ENCODE data around the gene AQP5. TPM values are rescaled to one million over a fixed set of nuclear protein-coding genes. Genes with fewer than 3 reads are reported as not detected.
A peak's percentile ranks its signal among the peaks of the same experiment; 100 is the strongest.

Gene AQP5
- total RNA-seq, 6 experiments from 2014 or later: not detected

- no peak for TF ChIP-seq POLR2A (IDR thresholded peaks at IDR 0.05)
- no peak for TF ChIP-seq CTCF (IDR thresholded peaks at IDR 0.05)
- H3K9me3 ChIP-seq: no peaks in the 10 kb centered on the region
- H3K27ac ChIP-seq: no peak overlapping the region
- H3K27me3 ChIP-seq: no peaks in the 10 kb centered on the region
- H3K4me1 ChIP-seq: no peaks in the 10 kb centered on the region
- 58% methylated on average over 10 of the region's 12 CpGs for WGBS (ENCODE audit: insufficient coverage, low coverage, low lambda C conversion rate, missing lambda C conversion rate)
- no peaks in the 10 kb centered on the region for H3K36me3 ChIP-seq
- DNase-seq: no peak
- peak; percentile 11 to 24 (median 16) for ATAC-seq
- intact Hi-C loops (cut with DNase I): no loop called here
- no peak overlapping the region for H3K4me3 ChIP-seq
These were observed 39.2 kb upstream of the AQP5 start for GRCh38 chr12:49922349-49923034.

- H3K27ac ChIP-seq: no peak overlapping the region
- 58% methylated on average over 3 of the region's 7 CpGs for WGBS (ENCODE audit: insufficient coverage, low coverage, low lambda C conversion rate, missing lambda C conversion rate)
- no peak overlapping the region for H3K4me3 ChIP-seq
- ATAC-seq (peak; percentile 11 to 44 (median 22)), DNase-seq (no peak)
- H3K4me1 ChIP-seq: no peaks in the 10 kb centered on the region
- no peaks in the 10 kb centered on the region for H3K9me3 ChIP-seq
- intact Hi-C loops (cut with DNase I): no loop called here
- H3K36me3 ChIP-seq: no peaks in the 10 kb centered on the region
- H3K27me3 ChIP-seq: no peaks in the 10 kb centered on the region
- TF ChIP-seq POLR2A (IDR thresholded peaks at IDR 0.05) (no peak), CTCF (IDR thresholded peaks at IDR 0.05) (no peak)
These were observed 38.5 kb upstream of the AQP5 start for GRCh38 chr12:49923035-49923644.

- ATAC-seq (peak in 1 of 4 donors; percentile 37), DNase-seq (no peak)
- intact Hi-C loops (cut with DNase I): no loop called here
These were observed 37.7 kb upstream of the AQP5 start for GRCh38 chr12:49923880-49924556.

GRCh38 chr12:49924628-49925246 lies 36.9 kb upstream of the AQP5 start:
- WGBS (ENCODE audit: insufficient coverage, low coverage, low lambda C conversion rate, missing lambda C conversion rate): 94% methylated on average over 7 of the region's 7 CpGs
- TF ChIP-seq POLR2A (IDR thresholded peaks at IDR 0.05): no peak
- TF ChIP-seq CTCF (IDR thresholded peaks at IDR 0.05): no peak
- Histone ChIP-seq H3K27ac (no peak overlapping the region), H3K27me3 (no peaks in the 10 kb centered on the region), H3K36me3 (no peaks in the 10 kb centered on the region), H3K4me1 (no peaks in the 10 kb centered on the region), H3K9me3 (no peaks in the 10 kb centered on the region), H3K4me3 (no peak overlapping the region)
- ATAC-seq (no peak), DNase-seq (no peak)
- intact Hi-C loops (cut with DNase I): no loop called here

More at GRCh38 chr12:49923880-49924556, 37.7 kb upstream of the AQP5 start:
- TF ChIP-seq CTCF (IDR thresholded peaks at IDR 0.05) (no peak), POLR2A (IDR thresholded peaks at IDR 0.05) (no peak)
- WGBS (ENCODE audit: insufficient coverage, low coverage, low lambda C conversion rate, missing lambda C conversion rate): 87% methylated on average over 11 of the region's 15 CpGs
- Histone ChIP-seq H3K9me3 (no peaks in the 10 kb centered on the region), H3K4me3 (no peak overlapping the region), H3K36me3 (no peaks in the 10 kb centered on the region), H3K27ac (no peak overlapping the region), H3K4me1 (no peaks in the 10 kb centered on the region), H3K27me3 (no peaks in the 10 kb centered on the region)
